GM19099 (cell line): ENCODE data around the gene FRMD3.

Source experiments
- POLR2A ChIP-seq: IDR thresholded peaks from 3 replicates; pipeline ENCODE4 v1.6.1; 2011; ENCODE audit warnings: low read depth; ENCODE audit not compliant: insufficient read length; ENCODE audit errors: extremely low read depth

Gene FRMD3

DNA sequence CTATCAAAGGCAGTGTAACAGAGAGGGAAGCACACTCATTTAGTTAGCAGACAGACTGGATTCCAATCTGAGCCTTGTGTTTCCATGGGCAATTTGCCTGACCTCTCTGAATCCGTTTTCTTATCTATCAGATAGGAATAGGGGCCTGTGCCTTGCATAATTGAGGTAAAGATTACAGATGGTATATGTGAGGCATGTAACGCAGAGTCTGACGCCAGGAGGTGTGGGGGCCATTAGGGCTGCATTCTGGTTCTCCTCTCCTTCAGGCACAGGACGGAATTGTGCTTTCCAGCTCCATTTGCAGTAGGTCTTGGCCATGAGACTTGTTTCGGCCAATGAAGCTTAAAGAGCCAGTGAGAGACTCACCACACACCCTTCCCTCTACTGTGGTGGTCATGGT is 97.6 kb downstream of the FRMD3 start:
- TF ChIP-seq POLR2A, result no peak

DNA sequence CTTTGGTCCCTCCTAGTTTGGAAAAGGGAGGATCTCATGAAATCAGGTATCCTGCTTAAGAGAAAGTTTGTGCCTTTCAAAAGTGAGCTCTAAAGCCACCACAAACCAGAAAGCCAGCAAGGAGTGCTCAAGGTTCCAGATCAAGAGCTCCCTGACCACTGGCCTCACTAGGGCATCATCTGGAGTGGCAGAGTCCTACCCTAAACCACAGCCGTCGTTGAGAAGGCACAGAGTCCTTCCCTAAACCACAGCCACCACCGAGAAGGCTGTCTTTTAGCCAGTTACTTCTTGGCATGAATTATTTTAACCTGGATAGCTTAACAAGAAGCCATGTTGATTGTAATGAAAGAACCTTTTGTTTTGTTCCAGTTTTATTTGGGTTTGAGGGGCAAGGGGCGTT is 102.9 kb downstream of the FRMD3 start:
- TF ChIP-seq POLR2A, result no peak

DNA sequence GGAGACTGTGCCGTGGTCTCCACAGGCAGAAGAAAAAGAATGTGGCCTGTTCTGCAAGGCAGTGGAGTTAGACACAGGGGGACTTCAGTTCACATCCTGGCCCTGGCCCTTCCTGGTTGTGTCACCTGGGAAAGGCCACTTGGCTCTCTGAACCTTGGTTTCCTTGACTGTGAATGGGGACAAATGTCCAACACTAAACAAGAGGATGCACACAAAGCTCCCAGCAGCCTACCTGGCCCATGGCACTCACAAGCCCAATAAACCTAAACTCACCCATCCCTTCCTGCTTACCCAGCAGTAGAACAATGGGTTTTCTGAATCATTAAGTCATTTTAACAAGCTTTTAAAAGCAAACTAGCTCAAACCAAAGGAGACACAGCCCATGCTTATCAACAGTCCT is 103.9 kb downstream of the FRMD3 start:
- no peak for TF ChIP-seq POLR2A

DNA sequence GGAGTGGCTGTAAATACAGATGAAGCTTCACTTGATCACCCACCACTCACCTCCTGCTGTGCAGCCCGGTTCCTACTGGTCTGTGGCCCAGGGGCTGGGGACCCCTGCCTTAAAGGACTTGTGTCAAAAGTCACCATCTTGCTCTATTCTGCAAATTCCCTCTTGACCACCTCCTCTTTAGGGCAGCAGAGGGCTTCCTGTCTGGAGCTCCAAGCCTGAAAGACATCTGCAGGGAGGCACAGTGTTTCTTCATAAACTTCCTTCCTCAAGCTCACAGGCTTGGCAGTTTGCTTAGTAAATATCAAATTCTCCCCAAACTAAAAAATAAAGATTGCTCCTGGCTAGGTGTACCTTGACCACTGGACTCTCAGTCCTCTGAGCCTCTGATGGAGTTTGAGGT is 104.4 kb downstream of the FRMD3 start:
- TF ChIP-seq POLR2A, result no peak

DNA sequence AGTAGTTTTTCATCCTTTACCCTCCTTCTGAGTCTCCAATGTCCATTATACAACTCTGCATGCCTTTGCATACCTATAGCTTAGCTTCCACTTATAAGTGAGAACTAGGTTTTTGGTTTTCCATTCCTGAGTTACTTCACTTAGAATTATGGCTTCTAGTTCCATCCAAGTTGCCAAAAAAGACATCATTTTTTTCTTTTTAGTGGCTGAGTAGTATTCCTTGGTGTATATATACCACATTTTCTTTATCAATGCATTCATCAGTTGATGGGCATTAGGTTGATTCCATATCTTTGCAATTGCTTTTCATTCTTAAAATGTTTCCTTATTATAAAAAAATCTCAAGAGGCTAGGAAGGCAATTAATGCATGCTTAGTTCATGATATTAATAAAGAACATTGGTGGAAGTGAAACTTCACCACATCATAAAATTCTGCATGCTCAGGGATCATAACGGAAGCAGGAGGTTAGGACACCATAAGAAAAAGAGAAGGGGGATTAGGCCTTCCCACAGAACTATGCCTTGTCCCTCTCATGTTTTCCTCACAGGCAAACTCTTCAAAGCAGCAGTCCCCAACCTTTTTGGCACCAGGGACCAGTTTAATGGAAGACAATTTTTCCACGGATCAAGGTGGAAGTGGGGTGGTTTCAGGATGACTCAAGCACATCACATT is 105.2 kb downstream of the FRMD3 start:
- TF ChIP-seq POLR2A, result no peak

DNA sequence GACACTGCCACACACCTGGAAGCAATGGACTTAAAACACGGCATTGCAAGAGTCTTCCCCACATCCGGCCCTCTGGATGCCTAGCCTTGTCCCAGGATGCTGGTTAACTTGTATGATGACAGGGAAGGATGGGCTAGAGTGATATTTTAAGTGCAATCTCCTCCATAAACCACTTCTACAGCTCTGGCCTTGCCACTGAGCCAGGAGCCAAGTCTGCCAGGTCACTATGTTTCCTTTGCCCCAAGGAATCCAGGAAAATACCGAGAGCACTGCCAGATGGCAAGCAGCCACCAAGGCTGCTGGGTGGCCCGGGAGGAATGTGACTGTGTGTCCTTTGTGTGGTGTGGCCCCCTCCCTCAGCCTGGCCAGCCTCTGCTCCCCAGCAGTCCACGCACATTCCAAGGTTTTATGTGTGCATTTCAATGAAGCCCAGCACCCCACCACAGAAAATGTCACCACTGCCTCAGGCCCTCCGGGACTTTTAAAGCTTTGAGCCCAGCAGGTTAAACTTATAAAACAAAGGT is 106.0 kb downstream of the FRMD3 start:
- TF ChIP-seq POLR2A, result no peak

DNA sequence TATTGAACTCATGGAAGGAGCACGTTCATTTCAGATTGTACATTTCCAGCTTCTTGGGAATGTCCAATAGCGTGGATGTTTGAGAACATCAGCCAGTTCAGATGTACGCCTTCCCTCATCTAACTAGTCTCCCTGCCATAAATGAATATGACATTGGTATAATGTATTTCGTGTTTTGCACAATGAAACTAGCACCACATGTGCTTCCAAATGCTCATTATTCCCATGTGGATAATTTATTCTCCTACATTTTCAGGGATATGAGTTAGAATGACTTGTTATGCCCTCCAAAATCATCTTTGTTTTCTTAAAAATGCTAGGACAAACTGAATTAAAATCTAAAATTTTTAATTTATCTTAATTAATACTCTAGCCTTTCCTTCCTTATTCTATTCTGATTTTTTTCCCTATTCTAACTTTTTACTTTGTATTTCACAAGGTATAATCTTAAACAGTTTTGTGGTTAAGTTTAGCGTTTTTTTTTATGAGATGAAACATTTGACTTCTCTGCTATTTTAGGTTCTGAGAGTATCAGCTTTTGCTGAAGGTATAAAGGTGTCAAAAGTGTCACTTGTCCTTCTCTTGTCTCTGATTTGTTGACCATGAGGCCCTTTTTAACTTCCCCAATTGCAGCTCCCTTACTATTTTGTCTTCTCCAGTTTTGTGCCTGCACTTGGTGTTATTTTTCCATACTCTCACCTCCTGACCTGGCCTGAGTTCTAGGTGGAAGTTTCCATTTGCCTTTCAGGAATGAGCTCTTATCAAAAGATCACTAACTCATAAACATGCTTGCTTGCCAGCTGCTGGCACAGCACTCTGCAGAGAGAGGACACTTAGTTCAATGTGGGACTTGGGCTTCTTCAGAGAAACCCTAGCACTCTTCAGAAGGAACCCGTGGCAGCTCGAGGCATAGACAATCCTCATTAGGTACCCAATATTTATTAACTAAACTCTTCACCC is 106.8 kb downstream of the FRMD3 start:
- TF ChIP-seq POLR2A, result no peak

DNA sequence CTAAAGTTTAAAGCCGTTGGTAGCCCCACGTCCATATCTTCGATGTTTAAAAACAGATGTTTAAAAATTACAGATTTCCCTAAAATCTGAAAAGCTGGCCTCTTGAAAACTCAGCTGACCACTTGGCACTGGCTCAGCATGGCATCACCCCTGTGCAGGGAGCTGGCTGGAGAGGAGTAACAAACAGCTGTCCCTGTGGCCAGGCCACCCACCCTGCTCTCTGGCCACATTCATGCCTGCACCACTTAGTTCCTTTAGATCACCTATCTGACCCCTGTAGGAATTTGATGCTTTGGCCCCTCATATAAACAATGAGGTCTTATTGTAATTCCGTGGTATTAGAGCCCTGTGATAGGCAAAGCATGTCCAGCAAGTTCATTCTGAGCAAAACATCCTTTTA is 107.5 kb downstream of the FRMD3 start:
- no peak for TF ChIP-seq POLR2A

DNA sequence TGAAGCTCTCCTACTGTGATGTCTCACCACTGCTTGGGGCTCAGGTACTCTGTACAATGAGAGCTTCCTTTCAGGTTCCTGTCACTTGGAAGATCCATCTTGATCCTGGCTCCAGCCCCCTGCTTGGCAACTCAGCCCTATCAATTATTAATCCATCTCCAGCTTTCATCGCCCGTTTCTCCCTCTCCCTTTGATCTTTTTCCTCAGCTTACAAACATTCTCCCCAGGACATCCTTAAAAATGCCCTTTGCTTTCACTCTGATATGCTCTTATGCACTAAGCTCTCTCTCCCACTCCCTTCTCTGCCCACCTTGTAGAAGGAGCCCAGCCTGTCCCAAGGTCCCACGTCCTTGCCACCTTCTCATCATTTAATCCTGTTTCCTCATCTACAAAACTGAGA is 109.0 kb downstream of the FRMD3 start:
- TF ChIP-seq POLR2A, result no peak

DNA sequence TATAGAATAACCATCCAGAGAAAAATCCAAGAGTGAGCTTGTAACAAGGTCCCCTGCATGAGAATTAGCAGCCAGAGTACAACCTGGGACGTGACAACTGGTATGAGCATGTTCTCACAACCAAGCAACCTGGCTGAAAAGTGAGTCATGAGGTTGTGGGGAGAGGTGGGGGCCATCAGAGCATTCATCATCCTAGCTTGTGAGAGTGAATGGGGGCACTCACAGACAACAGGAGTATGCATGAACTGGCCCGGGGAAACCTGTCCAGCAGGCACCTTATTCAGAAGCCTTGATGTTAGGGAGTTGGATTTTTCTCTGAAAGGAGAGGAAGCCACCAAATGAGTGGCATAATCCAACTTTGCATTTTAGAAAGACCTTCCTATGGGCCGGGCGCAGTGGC is 113.0 kb downstream of the FRMD3 start:
- TF ChIP-seq POLR2A, result no peak

DNA sequence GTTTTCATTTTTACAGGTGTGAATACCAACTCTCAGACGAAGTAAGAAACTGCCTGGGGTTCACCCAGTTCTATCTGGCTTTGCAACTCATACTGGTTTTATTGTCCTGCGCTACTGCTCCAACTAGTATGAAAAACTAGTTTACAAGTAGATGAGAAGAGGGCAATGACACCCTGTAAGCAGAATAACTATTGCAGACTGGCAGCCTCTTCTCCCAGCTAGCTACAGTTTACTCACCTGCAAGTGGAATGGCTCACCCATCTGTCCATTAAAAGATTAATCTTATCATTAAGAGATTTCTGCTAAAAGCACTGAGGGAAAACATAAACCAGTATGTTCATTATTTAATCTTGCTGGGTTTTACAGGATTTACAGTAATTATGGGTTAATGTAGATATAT is 113.4 kb downstream of the FRMD3 start:
- TF ChIP-seq POLR2A, result no peak

DNA sequence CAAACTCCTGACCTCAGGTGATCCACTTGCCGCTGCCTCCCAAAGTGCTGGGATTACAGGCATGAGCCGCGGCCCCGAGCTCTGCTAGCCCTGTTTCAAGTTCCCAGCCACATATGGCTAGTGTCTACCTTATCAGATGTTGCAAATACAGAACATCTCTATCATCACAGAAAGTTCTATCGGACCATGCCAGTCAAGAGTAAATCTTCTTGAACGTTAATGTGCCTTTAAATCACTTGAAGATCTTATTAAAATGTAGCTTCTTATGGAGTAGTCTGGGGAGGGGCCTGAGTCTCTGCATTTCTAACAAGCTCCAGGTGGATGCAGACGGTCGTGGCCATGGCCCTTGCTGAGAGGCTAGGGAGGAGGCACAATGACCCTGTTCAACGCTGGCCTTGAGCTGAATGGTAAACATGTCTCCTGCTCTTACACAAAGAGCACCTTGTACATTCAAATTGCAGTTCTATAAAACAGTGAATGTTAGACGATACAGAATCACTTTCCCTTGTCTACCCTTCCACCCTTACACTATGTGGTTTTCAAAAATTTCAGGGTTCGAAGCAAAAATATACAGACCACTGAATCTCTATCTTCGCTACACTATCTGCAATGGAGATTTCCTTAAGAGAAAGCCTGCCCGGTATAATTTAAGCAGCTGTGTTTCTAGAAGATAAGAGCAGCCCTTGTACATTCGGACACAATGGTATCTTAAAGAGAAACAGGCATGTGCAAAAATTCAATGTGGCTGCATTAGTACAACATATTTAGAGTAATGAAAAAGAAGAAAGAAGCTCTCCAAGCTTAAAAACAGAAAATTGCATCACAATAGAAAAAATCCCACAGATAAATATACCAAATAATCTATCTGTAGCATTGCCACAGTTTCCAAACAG is 114.1 kb downstream of the FRMD3 start:
- TF ChIP-seq POLR2A, result no peak

DNA sequence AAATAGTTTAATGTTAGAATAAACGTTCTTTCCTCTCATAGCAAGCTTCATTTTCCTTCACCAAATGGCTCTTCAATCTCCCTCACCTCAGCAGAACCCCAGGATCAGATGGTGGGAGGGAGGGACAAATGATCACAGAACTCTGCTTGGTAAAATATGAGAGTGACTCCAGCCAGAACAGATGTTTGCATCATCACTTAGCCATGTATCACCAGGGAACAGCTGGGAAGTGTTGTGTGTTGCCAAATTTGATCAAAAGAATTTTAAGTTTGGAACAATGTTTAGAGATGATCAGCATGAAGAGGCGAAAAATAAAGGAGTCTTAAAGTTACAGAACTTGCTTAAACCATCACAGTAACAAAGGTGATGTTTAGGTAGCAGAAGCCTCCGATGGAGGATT is 115.7 kb downstream of the FRMD3 start:
- TF ChIP-seq POLR2A, result no peak

DNA sequence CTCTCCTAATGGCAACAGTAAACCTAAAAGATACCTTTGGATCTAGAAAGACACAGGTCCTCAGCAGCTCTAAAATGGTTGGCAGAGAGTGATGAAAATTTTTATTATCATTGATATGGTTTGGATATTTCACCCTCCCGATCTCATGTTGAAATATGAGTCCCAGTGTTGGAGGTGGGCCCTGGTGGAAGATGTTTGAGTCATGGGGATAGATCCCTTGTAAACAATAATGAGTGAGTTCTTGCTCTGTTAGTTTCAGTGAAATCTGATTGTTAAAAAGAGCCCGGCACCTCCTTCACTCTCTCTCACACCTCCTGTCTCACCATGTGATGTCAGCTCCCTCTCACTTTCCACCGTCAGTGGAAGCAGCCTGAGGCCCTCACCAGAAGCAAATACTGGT is 117.7 kb downstream of the FRMD3 start:
- TF ChIP-seq POLR2A, result no peak

DNA sequence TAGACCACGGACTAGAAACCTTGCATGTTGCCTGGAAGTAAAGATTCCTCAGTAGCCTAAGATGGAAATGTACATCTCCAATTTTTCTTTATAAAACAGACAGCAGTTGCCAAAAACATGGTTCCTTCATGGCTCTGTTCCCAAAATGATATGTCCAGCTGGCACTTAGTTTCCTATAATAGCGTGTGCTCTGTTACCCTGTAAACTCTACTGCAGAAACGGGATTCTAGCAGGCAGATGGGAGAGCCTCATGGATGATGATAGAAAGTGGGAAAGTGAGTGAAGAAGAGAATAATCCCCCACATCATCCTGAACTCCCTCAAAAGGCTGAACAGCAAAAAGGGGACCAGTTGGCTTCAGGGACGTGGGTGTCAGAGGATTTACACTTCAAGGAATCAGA is 118.2 kb downstream of the FRMD3 start:
- TF ChIP-seq POLR2A, result no peak

DNA sequence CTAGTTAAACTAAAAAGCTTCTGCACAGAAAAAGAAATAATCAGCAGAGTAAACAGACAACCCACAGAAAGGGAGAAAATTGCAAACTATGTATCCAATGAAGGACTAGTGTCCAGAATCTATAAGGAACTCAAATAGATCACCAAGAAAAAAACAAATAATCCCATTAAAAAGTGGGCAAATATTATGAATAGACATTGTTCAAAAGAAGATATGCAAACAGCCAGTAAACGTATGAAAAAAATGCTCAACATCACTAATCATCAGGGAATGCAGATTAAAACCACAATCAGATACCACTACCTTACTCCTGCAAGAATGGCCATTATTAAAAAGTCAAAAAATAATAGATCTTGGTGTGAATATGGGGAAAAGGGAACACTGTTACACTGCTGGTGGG is 119.9 kb downstream of the FRMD3 start:
- TF ChIP-seq POLR2A, result no peak

DNA sequence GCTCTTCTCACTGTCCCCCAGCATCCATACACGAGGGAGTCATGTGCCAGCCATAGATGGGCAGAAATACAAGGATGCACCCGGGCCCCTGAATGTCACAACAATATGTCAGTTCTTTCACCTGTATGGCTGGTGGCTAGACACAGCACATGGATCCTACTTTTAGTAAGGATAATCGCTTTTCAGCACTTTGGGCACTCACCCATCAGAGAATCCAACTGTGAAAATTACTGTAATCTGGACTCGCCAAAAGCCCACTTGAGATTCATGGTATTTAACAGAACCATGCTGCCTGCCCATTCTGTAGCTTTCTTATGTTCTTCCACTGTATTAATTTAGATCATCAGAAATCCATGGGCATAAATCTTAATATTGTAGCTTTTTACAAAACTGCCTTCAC is 124.8 kb downstream of the FRMD3 start:
- no peak for TF ChIP-seq POLR2A
